ENCODE data around the gene EGFL7. TPM values are rescaled to one million over a fixed set of nuclear protein-coding genes. Genes with fewer than 3 reads are reported as not detected.

The EGFL7 gene
- total RNA-seq, 3 donors from 2014 or later: 15.9 to 43.4 (median 18.9) TPM

- TF ChIP-seq, protein P1, sequence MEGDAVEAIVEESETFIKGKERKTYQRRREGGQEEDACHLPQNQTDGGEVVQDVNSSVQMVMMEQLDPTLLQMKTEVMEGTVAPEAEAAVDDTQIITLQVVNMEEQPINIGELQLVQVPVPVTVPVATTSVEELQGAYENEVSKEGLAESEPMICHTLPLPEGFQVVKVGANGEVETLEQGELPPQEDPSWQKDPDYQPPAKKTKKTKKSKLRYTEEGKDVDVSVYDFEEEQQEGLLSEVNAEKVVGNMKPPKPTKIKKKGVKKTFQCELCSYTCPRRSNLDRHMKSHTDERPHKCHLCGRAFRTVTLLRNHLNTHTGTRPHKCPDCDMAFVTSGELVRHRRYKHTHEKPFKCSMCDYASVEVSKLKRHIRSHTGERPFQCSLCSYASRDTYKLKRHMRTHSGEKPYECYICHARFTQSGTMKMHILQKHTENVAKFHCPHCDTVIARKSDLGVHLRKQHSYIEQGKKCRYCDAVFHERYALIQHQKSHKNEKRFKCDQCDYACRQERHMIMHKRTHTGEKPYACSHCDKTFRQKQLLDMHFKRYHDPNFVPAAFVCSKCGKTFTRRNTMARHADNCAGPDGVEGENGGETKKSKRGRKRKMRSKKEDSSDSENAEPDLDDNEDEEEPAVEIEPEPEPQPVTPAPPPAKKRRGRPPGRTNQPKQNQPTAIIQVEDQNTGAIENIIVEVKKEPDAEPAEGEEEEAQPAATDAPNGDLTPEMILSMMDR (IDR thresholded peaks at IDR 0.05): no peak
- Histone ChIP-seq H3K4me1 (ENCODE audit: low read depth) (peaks cover 22% of the 10 kb centered on the region), H3K9me3 (no peaks in the 10 kb centered on the region), H3K36me3 (ENCODE audit: low read depth) (no peaks in the 10 kb centered on the region), H3K4me3 (no peak overlapping the region)
- DNase-seq (no peak), ATAC-seq (peak; percentile 2)
- intact Hi-C loops (cut with DNase I, micrococcal nuclease): no loop called here
These were observed 5.4 kb downstream of the EGFL7 start for GRCh38 chr9:136667940-136668760.

DNA sequence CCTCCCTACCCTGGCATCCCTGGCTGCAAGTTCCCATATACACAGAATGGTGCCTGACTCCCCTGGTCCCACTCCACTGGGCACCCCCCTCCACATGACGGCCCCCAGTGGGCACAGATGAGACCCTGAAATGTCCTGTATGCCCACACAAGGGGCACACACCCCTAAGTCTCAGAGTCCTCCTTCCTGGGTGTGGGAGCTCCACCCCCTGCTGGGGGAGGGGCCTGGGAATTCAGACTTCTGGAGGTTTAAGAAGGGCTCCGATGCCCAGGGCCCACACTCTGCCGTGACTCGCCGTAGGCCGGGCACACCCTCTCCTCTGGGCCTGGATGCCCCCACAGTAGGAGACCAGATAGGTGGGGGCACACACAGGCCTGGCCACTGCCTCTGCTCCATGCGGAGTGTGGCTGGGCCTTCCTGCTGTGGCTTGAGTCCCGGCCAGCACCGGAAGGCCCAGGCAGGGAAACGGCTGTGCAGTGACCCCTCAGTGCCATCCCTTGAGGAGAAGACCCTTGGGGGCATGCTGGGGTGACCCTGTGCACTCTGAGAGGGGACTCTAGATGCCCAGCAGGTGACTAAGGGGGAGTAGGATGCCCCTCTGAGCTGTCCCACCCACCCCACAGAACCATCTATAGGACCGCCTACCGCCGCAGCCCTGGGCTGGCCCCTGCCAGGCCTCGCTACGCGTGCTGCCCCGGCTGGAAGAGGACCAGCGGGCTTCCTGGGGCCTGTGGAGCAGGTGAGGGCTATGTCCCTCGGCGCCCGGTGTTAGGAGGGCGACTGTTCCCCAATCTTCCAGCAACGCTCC is 6.5 kb downstream of the EGFL7 start:
- Histone ChIP-seq H3K9me3 (no peaks in the 10 kb centered on the region), H3K4me3 (no peak overlapping the region), H3K36me3 (ENCODE audit: low read depth) (no peaks in the 10 kb centered on the region), H3K4me1 (ENCODE audit: low read depth) (peaks cover 22% of the 10 kb centered on the region)
- ATAC-seq (peak; percentile 14), DNase-seq (no peak)
- intact Hi-C loops (cut with DNase I, micrococcal nuclease): no loop called here
- TF ChIP-seq, protein P1 (IDR thresholded peaks at IDR 0.05): no peak

- ATAC-seq: no peak
- Histone ChIP-seq H3K4me3 (no peak overlapping the region), H3K4me1 (ENCODE audit: low read depth) (peaks cover 24% of the 10 kb centered on the region), H3K36me3 (ENCODE audit: low read depth) (no peaks in the 10 kb centered on the region), H3K9me3 (no peaks in the 10 kb centered on the region)
- TF ChIP-seq, protein P1 (IDR thresholded peaks at IDR 0.05): no peak
- DNase-seq: no peak
- intact Hi-C loops (cut with DNase I, micrococcal nuclease): no loop called here
These were observed 7.2 kb downstream of the EGFL7 start for GRCh38 chr9:136669791-136670464.

DNA sequence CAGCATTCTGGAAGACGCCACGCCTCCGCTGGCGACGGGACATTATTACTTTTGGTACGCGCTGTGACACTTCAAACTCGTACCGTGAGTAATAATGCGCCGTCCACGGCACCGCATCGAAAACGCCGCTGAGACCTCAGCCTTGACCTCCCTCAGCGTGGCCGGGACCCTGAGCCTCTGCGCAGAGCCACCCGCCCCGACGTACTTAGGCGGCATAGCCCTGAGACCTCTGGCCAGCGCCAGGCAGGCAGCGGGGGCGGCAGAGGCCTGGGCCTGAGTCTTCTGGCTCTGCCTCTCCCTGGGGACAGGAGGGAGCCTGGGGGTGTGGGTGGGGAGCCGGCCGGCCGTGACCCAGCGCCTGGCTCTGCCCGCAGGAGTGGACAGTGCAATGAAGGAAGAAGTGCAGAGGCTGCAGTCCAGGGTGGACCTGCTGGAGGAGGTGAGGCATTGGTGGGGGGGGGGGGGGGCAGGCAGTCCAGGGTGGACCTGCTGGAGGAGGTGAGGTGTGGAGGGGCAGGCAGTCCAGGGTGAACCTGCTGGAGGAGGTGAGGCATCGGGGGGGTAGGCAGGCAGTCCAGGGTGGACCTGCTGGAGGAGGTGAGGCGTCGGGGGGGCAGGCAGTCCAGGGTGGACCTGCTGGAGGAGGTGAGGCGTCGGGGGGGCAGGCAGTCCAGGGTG is 8.0 kb downstream of the EGFL7 start:
- intact Hi-C loops (cut with DNase I, micrococcal nuclease): no loop called here
- ATAC-seq (peak; percentile 1), DNase-seq (peak in 1 of 3 donors; percentile 37)
- Histone ChIP-seq H3K36me3 (ENCODE audit: low read depth) (no peaks in the 10 kb centered on the region), H3K9me3 (no peaks in the 10 kb centered on the region), H3K4me1 (ENCODE audit: low read depth) (peaks cover 24% of the 10 kb centered on the region), H3K4me3 (no peak overlapping the region)
- TF ChIP-seq, protein P1 (IDR thresholded peaks at IDR 0.05): no peak

GRCh38 chr9:136671254-136671614 is 8.5 kb downstream of the EGFL7 start:
- H3K9me3 ChIP-seq: no peaks in the 10 kb centered on the region
- H3K4me3 ChIP-seq: no peak overlapping the region
- intact Hi-C loops (cut with DNase I, micrococcal nuclease): no loop called here
- no peaks in the 10 kb centered on the region for H3K36me3 ChIP-seq (ENCODE audit: low read depth)
- ATAC-seq (no peak), DNase-seq (peak in 1 of 3 donors; percentile 40)
- TF ChIP-seq, protein P1 (IDR thresholded peaks at IDR 0.05): no peak
- H3K4me1 ChIP-seq (ENCODE audit: low read depth): peaks cover 27% of the 10 kb centered on the region

Measured in mucosa of descending colon (tissue), 3 donors.